IMR-90 (cell line): ENCODE data around the gene NRIP3. TPM values are rescaled to one million over a fixed set of nuclear protein-coding genes. Genes with fewer than 3 reads are reported as not detected.
"Not testable (repeated sequence)": the region's sequence is repeated elsewhere in the genome, so short reads cannot be mapped to it uniquely, and the experiment has no call there.

Experiments
- ATAC-seq: fragments of 200-7000 bp; cut with Tn5 transposase; 2 replicates; pipeline ENCODE4 v1.9.1; 2020; ENCODE audit warnings: low read depth, mild to moderate bottlenecking, moderate library complexity
- BruUV-seq: library from RNA; stranded (reverse); fragments of 400-500 nt; replicated peaks from 2 replicates; lab custom pipeline; 2021; lab: Mats Ljungman, UMichigan
- CTCF ChIA-PET: fragments of 300-600 bp; formaldehyde crosslinking; extraction: SDS; loops from one replicate; lab custom pipeline; 2021; ENCODE audit warnings: antibody characterized with exemption; lab: Yijun Ruan, JAX
- POLR2A ChIA-PET: fragments of 300-600 bp; sonication (Branson Sonifier 250); formaldehyde crosslinking; loops from one replicate; lab custom pipeline; 2022; ENCODE audit warnings: antibody characterized with exemption; ENCODE audit not compliant: unreplicated experiment; lab: Charles Lee
- DNase-seq: peaks from one replicate; pipeline ENCODE4 v3.0.0; 2013
- H2AFZ ChIP-seq: replicated peaks from 2 replicates; pipeline ENCODE3; 2013; ENCODE audit warnings: low read length, mild to moderate bottlenecking; ENCODE audit not compliant: poor library complexity
- H2AK5ac ChIP-seq: 2 replicates; pipeline ENCODE4 v1.6.1; 2013; ENCODE audit warnings: low read depth, low read length, inconsistent platforms
- H2AK9ac ChIP-seq: replicated peaks from 2 replicates; pipeline ENCODE3; 2013; ENCODE audit warnings: mild to moderate bottlenecking, low read depth, low read length, moderate library complexity; ENCODE audit not compliant: poor library complexity
- H2BK120ac ChIP-seq: 2 replicates; pipeline ENCODE4 v1.6.1; 2013; ENCODE audit warnings: low read depth, low read length, inconsistent platforms
- H2BK15ac ChIP-seq: 3 replicates; pipeline ENCODE4 v1.6.1; 2013; ENCODE audit warnings: low read depth, low read length, inconsistent platforms
- H2BK20ac ChIP-seq: 2 replicates; pipeline ENCODE4 v1.6.1; 2013; ENCODE audit warnings: low read depth, mild to moderate bottlenecking, inconsistent platforms, low read length, moderate library complexity
- H2BK5ac ChIP-seq: 2 replicates; pipeline ENCODE4 v1.6.1; 2013; ENCODE audit warnings: mild to moderate bottlenecking, low read depth, low read length, inconsistent platforms; ENCODE audit not compliant: poor library complexity, severe bottlenecking
- H3K14ac ChIP-seq: replicated peaks from 2 replicates; pipeline ENCODE4 v1.6.1; 2013; ENCODE audit warnings: low read depth, low read length, inconsistent platforms
- H3K18ac ChIP-seq: 2 replicates; pipeline ENCODE4 v1.6.1; 2013; ENCODE audit warnings: low read depth, low read length, control low read depth
- H3K23ac ChIP-seq: 2 replicates; pipeline ENCODE4 v1.6.1; 2013; ENCODE audit warnings: low read depth, low read length, inconsistent platforms
- H3K27ac ChIP-seq: 2 replicates; pipeline ENCODE4 v1.5.1; 2013; ENCODE audit warnings: mild to moderate bottlenecking, control low read depth, low read length; ENCODE audit not compliant: insufficient read depth
- H3K27me3 ChIP-seq: 2 replicates; pipeline ENCODE4 v1.6.1; 2013; ENCODE audit warnings: low read length; ENCODE audit not compliant: control insufficient read depth, insufficient read depth
- H3K36me3 ChIP-seq: 2 replicates; pipeline ENCODE4 v1.6.1; 2013; ENCODE audit warnings: low read length, mixed read lengths; ENCODE audit not compliant: control insufficient read depth, insufficient read depth
- H3K4ac ChIP-seq: 2 replicates; pipeline ENCODE4 v1.6.1; 2013; ENCODE audit warnings: low read depth, low read length, inconsistent platforms
- H3K4me1 ChIP-seq: 2 replicates; pipeline ENCODE4 v1.6.1; 2013; ENCODE audit warnings: low read length, mixed read lengths; ENCODE audit not compliant: control insufficient read depth, insufficient read depth
- H3K4me2 ChIP-seq: 2 replicates; pipeline ENCODE4 v1.6.1; 2013; ENCODE audit warnings: low read depth, mild to moderate bottlenecking, control low read depth, low read length, moderate library complexity
- H3K4me3 ChIP-seq: 2 replicates; pipeline ENCODE4 v1.5.1; 2013; ENCODE audit warnings: low read depth, mild to moderate bottlenecking, control low read depth, low read length, moderate library complexity; ENCODE audit not compliant: insufficient read depth
- H3K56ac ChIP-seq: 2 replicates; pipeline ENCODE4 v1.6.1; 2013; ENCODE audit warnings: low read length, inconsistent platforms; ENCODE audit not compliant: insufficient read depth; ENCODE audit errors: extremely low read depth
- H3K79me1 ChIP-seq, 2 experiments: 2 replicates each; pipeline ENCODE4 v1.6.1; 2013; ENCODE audit warnings: low read length in 2 of 2, inconsistent platforms in 1 of 2, low read depth in 1 of 2
- H3K9ac ChIP-seq: 2 replicates; pipeline ENCODE4 v1.6.1; 2013; ENCODE audit warnings: low read depth, low read length, control low read depth
- H3K9me1 ChIP-seq: 2 replicates; pipeline ENCODE4 v1.6.1; 2013; ENCODE audit warnings: low read length, inconsistent platforms; ENCODE audit not compliant: insufficient read depth
- H3K9me3 ChIP-seq: 2 replicates; pipeline ENCODE4 v1.6.1; 2013; ENCODE audit warnings: low read length; ENCODE audit not compliant: control insufficient read depth, insufficient read depth
- H4K20me1 ChIP-seq: 2 replicates; pipeline ENCODE4 v1.6.1; 2013; ENCODE audit warnings: low read length, inconsistent platforms; ENCODE audit not compliant: insufficient read depth
- H4K5ac ChIP-seq: 2 replicates; pipeline ENCODE4 v1.6.1; 2013; ENCODE audit warnings: mild to moderate bottlenecking, low read depth, low read length, control low read depth
- H4K8ac ChIP-seq, 2 experiments: 2 replicates each; pipeline ENCODE4 v1.6.1; 2013; ENCODE audit warnings: low read depth in 2 of 2, low read length in 2 of 2, control low read depth in 1 of 2, inconsistent platforms in 1 of 2
- H4K91ac ChIP-seq: 2 replicates; pipeline ENCODE4 v1.6.1; 2013; ENCODE audit warnings: low read depth, low read length, inconsistent platforms; ENCODE audit not compliant: insufficient read depth
- WGBS, 2 experiments: methylation state at CpG; one replicate each; pipeline versions ENCODE4 v1.1.5 to v1.1.7; 2013; ENCODE audit warnings: missing lambda C conversion rate in 2 of 2; ENCODE audit not compliant: insufficient read length in 1 of 2; ENCODE audit errors: extremely low coverage in 2 of 2; 5-methylcytosine and 5-hydroxymethylcytosine counted together
- dilution Hi-C: fragments of 300-500 bp; cut with HindIII; formaldehyde crosslinking; loops from one replicate; pipeline ENCODE4 v1.14.3; 2018; ENCODE audit warnings: low sequenced_read_pairs; ENCODE audit not compliant: unreplicated experiment
- in situ Hi-C: fragments of 300-500 bp; cut with MboI; formaldehyde crosslinking; loops from 3 replicates; pipeline ENCODE4 v1.14.3; 2019; ENCODE audit warnings: low sequenced_read_pairs, inconsistent platforms, mixed read lengths
- intact Hi-C: fragments of 100-400 bp; cut with micrococcal nuclease; formaldehyde crosslinking; loops from 2 replicates; pipeline ENCODE4 v1.10.0; 2022
- polyA plus RNA-seq, 3 experiments: library from polyadenylated mRNA; depleted of rRNA; stranded (reverse); fragments of >200 nt; gene quantifications; 2 replicates each; pipeline ENCODE4 v1.2.3, GENCODE V29; 2012; ENCODE audit warnings: low replicate concordance in 1 of 3
- total RNA-seq: library from RNA; depleted of rRNA; stranded (reverse); fragments of >200 nt; gene quantifications from 2 replicates; pipeline ENCODE4 v1.2.3, GENCODE V29; 2012

NRIP3 gene
- total and polyA plus RNA-seq, 2 of the 4 experiments (the other 2 are of a cell fraction): 11.5 to 43.6 TPM

- POLR2A ChIA-PET, dilution Hi-C loops, H3K18ac ChIP-seq, H2BK5ac ChIP-seq, H4K8ac ChIP-seq, H3K9ac ChIP-seq, DNase-seq, H3K36me3 ChIP-seq, H4K20me1 ChIP-seq, H3K14ac ChIP-seq, H2AK5ac ChIP-seq, H2BK15ac ChIP-seq, CTCF ChIA-PET, H3K9me1 ChIP-seq, H3K4ac ChIP-seq, intact Hi-C loops, H2AK9ac ChIP-seq, ATAC-seq, H3K4me1 ChIP-seq, H3K9me3 ChIP-seq, H3K4me3 ChIP-seq, H3K79me1 ChIP-seq, H4K91ac ChIP-seq, H2BK20ac ChIP-seq, H2AFZ ChIP-seq, BruUV-seq, H3K56ac ChIP-seq, H3K27ac ChIP-seq, H3K4me2 ChIP-seq, H2BK120ac ChIP-seq, H4K5ac ChIP-seq, H3K23ac ChIP-seq: not testable (repeated sequence)
- H3K27me3 ChIP-seq: peaks cover 29% of the 10 kb centered on the region
- in situ Hi-C loops: loop anchor here (25.0 kb wide), 1 partner anchor 503 kb away; no protein-coding TSS in a partner anchor
- no CpG with 5 or more reads among the region's 1 CpG for WGBS, 2 experiments
These were observed 5.7 kb upstream of the NRIP3 start for GRCh38 chr11:9009538-9009937.
